OCI-LY3 (cell line): ENCODE data around the gene POU6F2.

Experiments
- H2AFZ ChIP-seq: fragments of 200-600, 300-600 bp; shearing (Covaris generic); 2 replicates; pipeline ENCODE4 v1.6.0; 2014; ENCODE audit warnings: antibody characterized with exemption, low read depth, low read length
- H3K27ac ChIP-seq: fragments of 200-600, 300-600 bp; sonication (generic); 2 replicates; pipeline ENCODE4 v1.5.1; 2014; ENCODE audit warnings: mild to moderate bottlenecking, low read length, moderate library complexity, mixed read lengths
- H3K27me3 ChIP-seq: fragments of 200-600, 300-600 bp; sonication (generic); 2 replicates; pipeline ENCODE4 v1.6.1; 2014; ENCODE audit warnings: low read depth, low read length, mixed read lengths
- H3K36me3 ChIP-seq: fragments of 200-600, 300-600 bp; sonication (generic); replicated peaks from 2 replicates; pipeline ENCODE3; 2014; ENCODE audit warnings: low read depth, low read length, mixed read lengths
- H3K4me1 ChIP-seq: fragments of 300-600, 200-600 bp; sonication (generic); 2 replicates; pipeline ENCODE4 v1.6.1; 2014; ENCODE audit warnings: low read length, mixed read lengths
- H3K4me2 ChIP-seq: fragments of 200-600, 300-600 bp; sonication (generic); 2 replicates; pipeline ENCODE4 v1.6.1; 2014; ENCODE audit warnings: low read length, mixed read lengths
- H3K4me3 ChIP-seq: fragments of 300-600, 200-600 bp; sonication (generic); 2 replicates; pipeline ENCODE4 v1.5.1; 2014; ENCODE audit warnings: antibody characterized with exemption, mild to moderate bottlenecking, low read length, moderate library complexity
- H3K79me2 ChIP-seq: fragments of 300-600, 200-600 bp; shearing (Covaris generic); 2 replicates; pipeline ENCODE4 v1.6.1; 2014; ENCODE audit warnings: mild to moderate bottlenecking, low read length, mixed read lengths
- H3K9ac ChIP-seq: fragments of 300-600, 200-600 bp; shearing (Covaris generic); 2 replicates; pipeline ENCODE4 v1.6.0; 2014; ENCODE audit warnings: mild to moderate bottlenecking, low read length, moderate library complexity
- H3K9me3 ChIP-seq: fragments of 200-600, 300-600 bp; shearing (Covaris generic); 2 replicates; pipeline ENCODE4 v1.6.1; 2014; ENCODE audit warnings: low read length, mixed read lengths; ENCODE audit not compliant: insufficient read depth
- H4K20me1 ChIP-seq: fragments of 200-600, 300-600 bp; sonication (generic); 2 replicates; pipeline ENCODE4 v1.6.1; 2016; ENCODE audit warnings: low read length, mixed read lengths; ENCODE audit not compliant: insufficient read depth
- EZH2phosphoT487 ChIP-seq: fragments of 200-600 bp; shearing (Covaris generic); IDR thresholded peaks from 2 replicates; pipeline ENCODE4 v1.6.1; 2018; ENCODE audit warnings: antibody characterized with exemption, mixed run types, low read depth
- TF ChIP-seq, protein P1 (sequence below): fragments of 200-600, 300-600 bp; sonication (generic); IDR thresholded peaks from 2 replicates; pipeline ENCODE4 v1.5.1; 2014; ENCODE audit warnings: antibody characterized with exemption, low read length, low read depth

Gene POU6F2

DNA sequence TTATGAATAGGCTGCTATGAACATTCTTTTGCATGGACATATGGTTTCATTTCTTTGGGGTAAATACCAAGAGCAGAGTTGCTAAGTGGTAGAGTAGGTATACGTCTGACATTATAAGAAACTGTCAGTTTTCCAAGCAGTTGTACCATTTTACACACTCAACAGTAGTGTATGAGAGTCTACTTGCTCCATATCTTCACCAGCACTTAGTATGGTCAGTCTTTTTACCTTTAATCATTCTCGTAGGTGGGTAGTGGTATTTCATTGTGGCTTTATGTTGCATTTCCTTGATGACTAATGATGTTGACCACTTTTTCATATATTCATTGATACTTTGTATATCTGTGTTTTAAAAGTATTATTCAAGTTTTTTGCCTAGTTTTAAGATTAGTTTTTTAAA lies 45.1 kb downstream of the POU6F2 start:
- TF ChIP-seq, protein P1, sequence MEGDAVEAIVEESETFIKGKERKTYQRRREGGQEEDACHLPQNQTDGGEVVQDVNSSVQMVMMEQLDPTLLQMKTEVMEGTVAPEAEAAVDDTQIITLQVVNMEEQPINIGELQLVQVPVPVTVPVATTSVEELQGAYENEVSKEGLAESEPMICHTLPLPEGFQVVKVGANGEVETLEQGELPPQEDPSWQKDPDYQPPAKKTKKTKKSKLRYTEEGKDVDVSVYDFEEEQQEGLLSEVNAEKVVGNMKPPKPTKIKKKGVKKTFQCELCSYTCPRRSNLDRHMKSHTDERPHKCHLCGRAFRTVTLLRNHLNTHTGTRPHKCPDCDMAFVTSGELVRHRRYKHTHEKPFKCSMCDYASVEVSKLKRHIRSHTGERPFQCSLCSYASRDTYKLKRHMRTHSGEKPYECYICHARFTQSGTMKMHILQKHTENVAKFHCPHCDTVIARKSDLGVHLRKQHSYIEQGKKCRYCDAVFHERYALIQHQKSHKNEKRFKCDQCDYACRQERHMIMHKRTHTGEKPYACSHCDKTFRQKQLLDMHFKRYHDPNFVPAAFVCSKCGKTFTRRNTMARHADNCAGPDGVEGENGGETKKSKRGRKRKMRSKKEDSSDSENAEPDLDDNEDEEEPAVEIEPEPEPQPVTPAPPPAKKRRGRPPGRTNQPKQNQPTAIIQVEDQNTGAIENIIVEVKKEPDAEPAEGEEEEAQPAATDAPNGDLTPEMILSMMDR = no peak
- TF ChIP-seq EZH2phosphoT487 = no peak
- no peak overlapping the region for H3K4me3 ChIP-seq
- H3K4me2 ChIP-seq = no peak overlapping the region
- H3K4me1 ChIP-seq = no peaks in the 10 kb centered on the region
- H3K9ac ChIP-seq = no peak overlapping the region
- no peaks in the 10 kb centered on the region for H3K79me2 ChIP-seq
- no peak overlapping the region for H2AFZ ChIP-seq
- no peaks in the 10 kb centered on the region for H3K27me3 ChIP-seq
- H3K36me3 ChIP-seq = no peaks in the 10 kb centered on the region
- H4K20me1 ChIP-seq = no peaks in the 10 kb centered on the region
- no peaks in the 10 kb centered on the region for H3K9me3 ChIP-seq
- H3K27ac ChIP-seq = no peak overlapping the region

DNA sequence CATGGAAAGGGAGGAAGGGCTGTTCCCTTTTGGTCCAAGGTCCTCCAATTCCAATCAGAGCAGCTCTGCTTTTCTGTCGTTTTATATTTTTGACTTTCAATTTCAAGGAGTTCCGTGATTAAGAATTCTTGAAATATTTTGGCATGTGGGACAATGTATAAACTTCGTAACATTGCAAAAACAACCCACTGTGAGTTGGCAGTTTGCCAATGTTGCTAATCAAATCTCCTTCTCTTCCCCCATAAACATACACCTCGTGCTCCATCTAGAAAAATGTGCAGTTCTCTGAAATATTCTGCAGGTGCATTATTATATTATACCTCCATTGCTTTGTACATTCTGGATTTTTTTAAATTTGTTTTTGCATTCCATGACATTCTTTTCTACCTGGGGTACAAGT lies 49.8 kb downstream of the POU6F2 start:
- Histone ChIP-seq H3K4me2 (no peak overlapping the region), H3K79me2 (no peaks in the 10 kb centered on the region), H2AFZ (no peak overlapping the region), H3K9me3 (no peaks in the 10 kb centered on the region), H3K27me3 (no peaks in the 10 kb centered on the region), H3K36me3 (no peaks in the 10 kb centered on the region), H3K4me3 (no peak overlapping the region), H4K20me1 (no peaks in the 10 kb centered on the region), H3K4me1 (no peaks in the 10 kb centered on the region), H3K27ac (no peak overlapping the region), H3K9ac (no peak overlapping the region)
- TF ChIP-seq EZH2phosphoT487 = no peak
- TF ChIP-seq, protein P1 = no peak

DNA sequence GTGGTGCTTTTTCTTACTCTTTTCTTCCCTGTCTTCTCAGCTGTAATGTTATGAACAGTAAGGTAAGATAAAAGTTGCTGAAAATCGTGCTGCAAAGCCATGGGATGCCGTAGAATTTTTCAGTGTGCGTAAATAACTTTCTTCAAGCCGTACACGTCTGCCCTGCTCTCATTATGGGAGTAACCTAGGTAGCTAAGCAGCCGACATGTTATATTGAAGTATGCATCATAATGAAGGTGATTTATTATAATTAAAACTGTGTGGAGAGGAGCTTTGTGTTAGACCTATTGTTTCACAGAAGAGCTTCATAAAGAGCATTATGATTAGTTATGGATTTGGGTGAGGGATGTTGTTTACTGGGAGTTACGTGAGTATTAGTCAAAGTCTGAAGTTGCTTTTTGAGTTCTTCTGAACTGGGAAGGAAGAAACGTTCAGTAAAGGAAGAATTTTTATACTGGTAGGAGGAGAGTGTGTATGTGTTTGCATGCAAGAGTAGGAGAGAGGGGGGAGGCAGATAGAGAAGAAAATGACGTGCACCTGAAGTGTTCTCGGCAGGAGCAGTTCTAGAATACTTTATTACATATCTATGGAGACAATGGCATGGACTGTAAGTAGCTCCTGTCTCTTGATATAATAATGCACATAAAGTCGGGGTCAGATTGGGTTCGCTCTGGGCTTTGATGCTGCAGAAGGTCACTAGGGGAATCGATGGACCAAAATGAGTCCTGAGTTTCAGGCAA lies 56.3 kb downstream of the POU6F2 start:
- Histone ChIP-seq H3K27ac (no peak overlapping the region), H3K4me1 (no peaks in the 10 kb centered on the region), H4K20me1 (no peaks in the 10 kb centered on the region), H3K4me3 (no peak overlapping the region), H3K4me2 (no peak overlapping the region), H3K9me3 (no peaks in the 10 kb centered on the region), H3K9ac (no peak overlapping the region), H2AFZ (no peak overlapping the region), H3K27me3 (peaks cover 10% of the 10 kb centered on the region; the same call in 1 of the 2 replicates), H3K36me3 (no peaks in the 10 kb centered on the region), H3K79me2 (no peaks in the 10 kb centered on the region)
- TF ChIP-seq, protein P1 = no peak
- TF ChIP-seq EZH2phosphoT487 = no peak

DNA sequence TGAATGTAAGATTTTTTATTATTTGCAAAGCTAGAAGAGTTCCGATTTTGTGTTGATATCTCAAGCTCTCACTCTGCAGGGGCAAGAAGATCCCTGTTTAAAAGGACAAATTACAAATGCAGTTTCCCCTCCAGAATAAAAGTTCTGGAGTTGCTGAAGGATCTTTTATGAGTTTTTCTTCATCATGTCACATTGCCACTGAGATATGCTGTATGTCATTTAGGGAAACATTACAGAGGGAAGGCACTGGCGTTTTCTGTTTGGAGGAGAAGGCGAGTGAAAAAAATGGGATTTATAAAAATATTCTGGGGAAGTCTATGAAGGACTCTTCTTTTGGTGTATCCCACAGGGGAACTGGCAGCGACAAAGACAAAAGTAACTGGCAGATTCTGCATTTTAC lies 57.4 kb downstream of the POU6F2 start:
- Histone ChIP-seq H3K4me3 (no peak overlapping the region), H3K27me3 (peaks cover 10% of the 10 kb centered on the region; the same call in 1 of the 2 replicates)

More for the DNA sequence above, 57.4 kb downstream of the POU6F2 start:
- Histone ChIP-seq H3K4me1 (no peaks in the 10 kb centered on the region), H3K36me3 (no peaks in the 10 kb centered on the region), H3K4me2 (no peak overlapping the region), H3K27ac (no peak overlapping the region), H4K20me1 (no peaks in the 10 kb centered on the region), H3K79me2 (no peaks in the 10 kb centered on the region), H3K9me3 (no peaks in the 10 kb centered on the region), H3K9ac (no peak overlapping the region), H2AFZ (no peak overlapping the region)
- TF ChIP-seq EZH2phosphoT487 = no peak
- TF ChIP-seq, protein P1 = no peak
